Measurements from ENCODE around the gene SMIM24.
"Not testable (repeated sequence)": the region's sequence is repeated elsewhere in the genome, so short reads cannot be mapped to it uniquely, and the experiment has no call there.

The SMIM24 gene

GRCh38 chr19:3513229-3514140, 33.2 kb upstream of the SMIM24 start:
- DNase-seq: no peak

DNA sequence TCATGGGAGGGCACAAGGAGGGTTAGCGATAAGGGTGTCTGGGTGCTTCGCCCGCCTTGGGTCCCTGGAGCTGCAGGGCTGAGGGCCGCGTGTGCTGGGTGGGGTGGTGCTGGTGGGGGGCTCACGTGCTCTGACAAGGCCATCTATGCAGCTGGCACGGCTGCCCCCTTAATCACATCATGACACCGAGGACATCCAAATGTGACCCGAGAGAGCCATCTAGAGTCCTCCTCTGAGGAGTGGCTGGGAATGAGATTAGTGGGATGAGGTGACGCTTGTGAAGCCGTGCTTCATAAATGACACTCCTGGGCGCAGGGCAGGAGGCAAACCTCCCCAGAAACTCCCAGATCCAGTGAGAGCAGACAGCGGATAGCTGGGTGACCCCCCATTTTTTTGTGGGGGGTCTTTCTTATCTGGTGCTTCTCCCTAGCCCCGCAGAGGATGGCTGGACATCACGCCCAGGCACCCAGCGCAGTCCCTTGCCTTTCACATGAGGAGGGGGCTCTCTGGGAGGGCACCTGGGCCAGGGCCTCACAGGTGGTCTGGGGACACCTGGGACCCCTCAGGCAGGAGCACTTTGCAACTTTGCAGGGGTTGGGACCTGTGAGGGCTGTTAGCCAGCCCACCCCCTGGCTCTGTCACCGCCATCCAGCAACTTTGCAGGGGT, 32.4 kb upstream of the SMIM24 start:
- no peak for DNase-seq

GRCh38 chr19:3511506-3512251, 31.4 kb upstream of the SMIM24 start:
- DNase-seq: no peak

DNA sequence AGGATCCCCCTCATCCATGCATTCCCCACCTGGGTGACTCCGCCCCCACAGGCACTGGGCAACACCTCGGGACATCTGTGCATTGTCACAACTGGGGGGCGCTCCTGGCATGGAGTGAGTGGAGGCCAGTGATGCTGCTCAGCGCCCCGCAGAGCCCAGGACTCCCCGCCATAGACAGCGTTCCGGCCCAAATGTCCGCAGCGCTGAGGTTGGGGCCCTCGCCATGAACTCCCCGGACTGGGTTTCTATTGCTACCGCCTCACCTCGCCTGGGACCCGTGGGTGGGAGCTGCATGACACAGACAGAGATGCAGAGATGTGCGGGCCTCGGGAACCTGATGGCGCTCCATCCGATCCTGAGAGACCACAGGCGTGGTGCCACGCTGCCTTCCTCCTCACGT, 30.4 kb upstream of the SMIM24 start:
- DNase-seq: no peak

DNA sequence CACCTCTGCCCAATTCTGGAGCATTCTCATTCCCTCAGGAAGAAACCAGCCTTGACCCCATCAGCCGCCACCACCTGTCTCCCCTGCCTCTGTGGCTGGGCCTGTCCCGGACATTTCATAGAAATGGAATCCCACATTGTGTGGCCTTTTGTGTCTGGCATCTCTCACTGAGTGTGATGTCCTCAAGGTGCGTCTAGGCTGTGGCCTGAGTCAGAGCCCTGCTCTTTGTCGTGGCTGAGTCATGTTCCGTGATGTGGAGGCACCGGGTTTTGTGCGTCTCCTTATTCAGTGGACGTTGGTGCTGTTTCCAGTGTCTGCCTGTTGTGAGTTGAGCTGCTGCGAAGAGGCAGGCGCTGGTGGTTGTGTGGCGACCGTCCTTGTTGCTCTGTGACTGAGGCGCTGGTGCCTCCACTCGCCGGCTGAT, 29.3 kb upstream of the SMIM24 start:
- DNase-seq: peak; percentile 46

- no peak for DNase-seq
Measured at GRCh38 chr19:3508771-3509535, 28.6 kb upstream of the SMIM24 start.

GRCh38 chr19:3508121-3508661, 27.9 kb upstream of the SMIM24 start:
- DNase-seq: not testable (repeated sequence)

DNA sequence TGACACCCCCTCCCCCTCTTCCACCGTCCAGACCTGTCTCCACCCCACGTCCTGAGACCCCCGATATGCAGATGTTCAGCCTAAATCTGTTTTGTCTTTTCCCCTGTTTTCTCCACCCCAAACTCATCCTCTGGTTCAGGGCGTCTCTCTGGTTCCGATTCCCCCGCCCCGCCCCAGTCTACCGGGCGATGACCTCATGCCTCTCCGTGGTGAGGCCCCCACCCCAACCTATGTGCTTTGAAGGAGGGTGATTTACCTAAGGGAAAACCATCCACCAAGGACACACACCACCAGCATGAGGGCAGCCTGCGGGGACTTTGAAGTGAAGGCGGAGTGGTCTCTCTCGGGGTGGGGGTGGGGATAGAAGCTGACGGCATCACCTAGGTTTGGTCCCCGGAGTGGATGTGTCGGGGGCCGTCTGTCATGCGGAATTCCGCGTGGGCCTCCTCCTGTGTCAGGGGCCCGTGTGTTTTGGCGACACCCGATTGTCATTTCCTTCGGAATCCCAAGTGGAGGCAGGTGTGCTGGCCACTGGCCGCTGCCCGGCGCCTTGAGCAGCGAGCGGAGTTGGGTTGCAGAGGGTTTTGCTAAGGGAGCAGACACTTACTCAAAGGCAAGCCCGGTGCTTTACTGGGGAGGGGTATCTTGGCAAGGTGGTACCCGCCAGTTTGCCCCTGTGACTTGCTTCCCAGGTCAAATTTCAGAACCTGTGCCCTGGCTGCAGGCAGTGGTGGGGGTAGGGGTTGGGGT, 27.2 kb upstream of the SMIM24 start:
- DNase-seq: peak; percentile 41

GRCh38 chr19:3506384-3507340, 26.3 kb upstream of the SMIM24 start:
- DNase-seq: peak; percentile 16

GRCh38 chr19:3505598-3506383, 25.5 kb upstream of the SMIM24 start, which contains the start of gene FZR1:
FZR1 (plus strand) TSS chr19:3506311; CDS start chr19:3522990, 16,679 bp downstream.
- peak; percentile 99 for DNase-seq

DNA sequence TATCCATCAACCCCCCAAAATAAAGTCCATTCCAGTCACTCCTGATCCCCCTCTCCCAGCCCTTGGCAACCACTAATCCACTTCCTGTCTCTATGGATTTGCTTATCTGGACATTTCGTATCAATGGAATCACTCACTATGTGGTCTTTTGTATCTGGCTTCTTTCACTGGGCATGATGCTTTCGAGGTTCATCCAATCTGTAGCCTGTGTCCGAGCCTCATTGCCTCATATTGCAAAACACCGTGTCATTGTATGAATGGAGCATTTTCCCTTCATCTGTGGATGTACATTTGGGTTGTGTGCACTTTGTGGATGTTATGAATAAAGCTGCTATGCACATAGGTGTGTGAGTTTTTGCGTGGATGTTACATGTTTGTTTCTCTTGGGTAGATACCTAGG, 24.4 kb upstream of the SMIM24 start:
- no peak for DNase-seq

DNA sequence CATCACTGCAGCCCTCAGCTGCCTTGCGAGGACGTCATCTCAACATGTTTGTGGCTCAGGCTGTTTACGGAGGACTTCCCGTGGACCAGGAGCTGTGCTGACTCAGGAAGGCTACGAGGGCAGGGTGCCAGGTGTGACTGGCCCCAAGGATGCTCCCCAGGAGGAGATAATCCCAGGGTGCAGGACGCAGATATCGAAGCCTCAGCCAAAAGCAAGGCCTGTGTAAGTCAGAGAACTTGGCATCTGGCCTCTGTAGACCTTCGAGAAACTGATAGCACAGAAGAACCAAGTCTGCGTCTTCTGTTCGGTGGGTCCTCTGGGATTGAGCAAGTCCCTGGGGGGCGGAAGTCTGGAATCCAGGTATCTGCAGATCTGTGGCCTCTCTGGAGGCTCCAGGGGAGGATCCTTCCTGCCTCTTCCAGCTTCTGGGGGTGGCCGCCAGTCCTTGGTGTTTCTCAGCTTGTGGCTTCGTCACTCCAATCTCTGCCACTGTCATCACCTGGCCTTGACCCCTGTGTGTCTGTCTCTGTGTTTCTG, 22.8 kb upstream of the SMIM24 start:
- no peak for DNase-seq

DNA sequence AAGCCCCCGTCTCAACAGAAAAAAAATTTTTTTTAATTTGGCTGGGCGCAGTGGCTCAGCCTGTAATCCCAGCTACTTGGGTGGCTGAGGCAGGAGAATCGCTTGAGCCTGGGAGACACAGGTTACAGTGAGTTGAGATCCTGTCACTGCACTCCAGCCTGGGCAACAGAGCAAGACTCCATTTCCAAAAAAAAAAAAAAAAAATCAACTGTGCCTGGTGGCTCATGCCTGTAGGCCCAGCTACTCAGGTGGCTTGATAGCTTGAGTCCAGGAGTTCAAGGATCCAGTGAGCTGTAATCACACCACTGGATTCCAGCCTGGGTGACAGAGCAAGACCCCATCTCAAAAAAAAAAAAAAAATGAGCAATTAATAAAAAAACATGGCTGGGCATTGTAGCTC, 21.5 kb upstream of the SMIM24 start:
- no peak for DNase-seq

- peak; percentile 98 for DNase-seq
Measured at GRCh38 chr19:3500429-3501101, 20.2 kb upstream of the SMIM24 start, which contains the start of gene DOHH. DOHH (minus strand) TSS chr19:3500674; CDS start chr19:3496814, 3,860 bp downstream.

GRCh38 chr19:3499738-3500428, 19.6 kb upstream of the SMIM24 start:
- no peak for DNase-seq

GRCh38 chr19:3497757-3498520, 17.6 kb upstream of the SMIM24 start:
- DNase-seq: no peak

All from stimulated activated CD4-positive, alpha-beta T cell treated with anti-CD3 and anti-CD28 coated beads, Interleukin-4, amount 100 ng/mL, for 24 hours (primary cell).